Measurements from ENCODE around the gene BACH2. TPM values are rescaled to one million over a fixed set of nuclear protein-coding genes. Genes with fewer than 3 reads are reported as not detected.

The BACH2 gene
- polyA plus RNA-seq, 2 of the 4 experiments (the other 2 are of a cell fraction), result 0.01 to 0.36 TPM

- 66% methylated on average over 5 of the region's 5 CpGs for WGBS (ENCODE audit: missing lambda C conversion rate)
Measured at GRCh38 chr6:90238496-90239266, 58.0 kb downstream of the BACH2 start.

DNA sequence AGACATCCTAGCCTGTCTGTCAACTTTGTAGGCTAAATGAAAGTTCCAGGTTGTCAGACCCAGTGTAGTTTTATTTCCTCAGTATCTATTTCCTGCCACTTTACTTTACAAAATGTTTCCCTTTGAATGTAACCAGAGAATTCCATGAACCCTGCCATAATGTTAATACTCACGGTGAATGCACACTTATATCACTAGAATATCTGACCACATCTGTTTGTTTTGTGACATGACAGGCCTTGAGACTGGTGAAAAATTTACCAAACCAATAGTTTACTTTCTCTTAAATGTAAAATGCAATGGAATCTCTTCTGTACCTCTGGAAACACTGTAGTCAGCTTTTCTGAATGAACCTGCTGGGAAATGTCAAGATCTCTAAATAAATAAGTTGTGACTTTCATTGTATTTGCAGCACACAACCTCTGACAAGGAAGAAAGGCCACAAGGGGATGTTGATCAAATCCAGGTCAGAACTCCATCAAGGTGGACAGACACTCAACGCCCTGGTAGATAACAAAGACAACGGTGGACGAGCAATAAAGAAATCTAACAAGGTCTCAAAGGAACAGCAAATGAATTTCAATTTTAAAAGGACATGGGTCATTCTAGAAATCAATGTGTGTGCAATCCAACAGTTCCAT, 59.2 kb downstream of the BACH2 start:
- POLR2A ChIA-PET, result no interaction called here

More at GRCh38 chr6:90238496-90239266, 58.0 kb downstream of the BACH2 start:
- ATAC-seq (no peak), DNase-seq (ENCODE audit: low read depth in 1 of 2, low spot score in 1 of 2) (no peak), FAIRE-seq (no peak)
- Histone ChIP-seq H3K9me3 (no peaks in the 10 kb centered on the region), H3K4me3 (no peak overlapping the region), H3K27ac (no peak overlapping the region), H3K4me2 (no peak overlapping the region), H3K4me1 (peaks cover 10% of the 10 kb centered on the region; the same call in 2 of the 3 replicates)
- ChIA-PET POLR2A (no interaction called here), CTCF (interaction anchor here (0.6 kb wide), 2 partner anchors 189 to 882 kb away, joined by 3 read pairs; no protein-coding TSS in a partner anchor)
- TF ChIP-seq CTCF (IDR thresholded peaks at IDR 0.05), result no peak
- no peak for TF ChIP-seq POLR2AphosphoS2 (conservative IDR thresholded peaks at IDR 0.05; ENCODE audit: low read length)

More for the DNA sequence above, 59.2 kb downstream of the BACH2 start:
- CTCF ChIA-PET, result interaction anchor here (0.6 kb wide), 1 partner anchor 66 kb away, joined by 3 read pairs; no protein-coding TSS in a partner anchor
- no peak for ATAC-seq
- Histone ChIP-seq H3K4me1 (peaks cover 10% of the 10 kb centered on the region; the same call in 2 of the 3 replicates), H3K27ac (no peak overlapping the region), H3K4me3 (no peak overlapping the region), H3K4me2 (no peak overlapping the region), H3K9me3 (no peaks in the 10 kb centered on the region)
- 75% methylated on average over 4 of the region's 4 CpGs for WGBS (ENCODE audit: missing lambda C conversion rate)
- no peak for TF ChIP-seq POLR2A (IDR thresholded peaks at IDR 0.05; ENCODE audit: low read length)
- no peak for TF ChIP-seq CTCF (IDR thresholded peaks at IDR 0.05)
- no peak for TF ChIP-seq HES2 (IDR thresholded peaks at IDR 0.05)
- no peak for TF ChIP-seq ESRRA (IDR thresholded peaks at IDR 0.05; ENCODE audit: borderline replicate concordance, low read length)
- no peak for TF ChIP-seq CHD4 (IDR thresholded peaks at IDR 0.05; ENCODE audit: borderline replicate concordance)
- no peak for TF ChIP-seq FOSB (CRISPR knock-in tag; IDR thresholded peaks at IDR 0.05)
- no peak for TF ChIP-seq HMGXB4 (CRISPR knock-in tag; IDR thresholded peaks at IDR 0.05; ENCODE audit: borderline replicate concordance)
- no peak for TF ChIP-seq RNF2 (IDR thresholded peaks at IDR 0.05; ENCODE audit: borderline replicate concordance, low read depth)
- TF ChIP-seq, protein P1, sequence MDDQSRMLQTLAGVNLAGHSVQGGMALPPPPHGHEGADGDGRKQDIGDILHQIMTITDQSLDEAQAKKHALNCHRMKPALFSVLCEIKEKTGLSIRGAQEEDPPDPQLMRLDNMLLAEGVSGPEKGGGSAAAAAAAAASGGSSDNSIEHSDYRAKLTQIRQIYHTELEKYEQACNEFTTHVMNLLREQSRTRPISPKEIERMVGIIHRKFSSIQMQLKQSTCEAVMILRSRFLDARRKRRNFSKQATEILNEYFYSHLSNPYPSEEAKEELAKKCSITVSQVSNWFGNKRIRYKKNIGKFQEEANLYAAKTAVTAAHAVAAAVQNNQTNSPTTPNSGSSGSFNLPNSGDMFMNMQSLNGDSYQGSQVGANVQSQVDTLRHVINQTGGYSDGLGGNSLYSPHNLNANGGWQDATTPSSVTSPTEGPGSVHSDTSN (IDR thresholded peaks at IDR 0.05), result no peak
- no peak for TF ChIP-seq ZSCAN20 (CRISPR knock-in tag; IDR thresholded peaks at IDR 0.05)
- FAIRE-seq, result no peak
- no peak for DNase-seq (ENCODE audit: low read depth in 1 of 2, low spot score in 1 of 2)
